GM21515 (cell line): ENCODE results near the gene SCARB2.

Experiments used
- ATAC-seq: cut with Tn5 transposase; IDR thresholded peaks from one replicate; pipeline ENCODE4 v1.9.1; 2021; ENCODE audit not compliant: unreplicated experiment

The SCARB2 gene

DNA sequence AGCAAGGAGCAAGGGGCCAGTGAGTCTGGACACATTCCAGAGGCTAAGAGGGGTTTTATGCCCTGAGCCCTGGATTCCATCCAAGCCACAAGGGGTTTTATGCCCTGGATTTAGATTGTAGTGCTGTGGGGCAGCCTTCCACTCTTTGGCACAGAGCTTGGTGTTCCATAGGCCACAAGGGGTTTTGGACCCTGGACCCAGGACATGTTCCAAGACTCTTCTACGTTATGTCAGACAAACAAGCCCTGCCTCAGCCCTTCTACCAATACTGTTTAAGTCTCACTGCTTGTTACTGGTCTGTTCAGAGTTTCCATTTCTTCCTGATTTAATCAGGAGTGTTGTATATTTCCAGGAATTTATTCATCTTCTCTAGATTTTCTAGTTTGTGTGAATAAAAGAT is 12.8 kb upstream of the SCARB2 start:
- ATAC-seq, result no peak

DNA sequence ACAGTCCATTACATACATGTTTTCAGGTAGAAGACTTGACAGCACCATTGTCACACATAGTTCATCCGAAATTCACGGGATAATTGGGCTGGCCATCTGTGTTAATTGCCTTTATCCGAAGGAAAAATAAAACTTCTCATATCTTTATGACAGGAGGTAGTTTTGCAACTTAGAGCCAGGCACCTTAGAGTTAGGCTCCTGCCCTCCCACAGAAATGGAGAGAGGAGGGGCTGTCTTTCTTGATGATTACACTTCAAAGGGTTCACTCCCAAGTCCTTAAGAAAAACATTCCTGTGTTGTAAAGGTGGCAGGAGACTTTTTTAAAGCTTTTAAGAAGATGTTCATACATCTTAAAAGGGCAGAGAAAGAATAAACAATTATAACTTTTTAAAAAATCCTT is 10.5 kb upstream of the SCARB2 start:
- ATAC-seq, result no peak

DNA sequence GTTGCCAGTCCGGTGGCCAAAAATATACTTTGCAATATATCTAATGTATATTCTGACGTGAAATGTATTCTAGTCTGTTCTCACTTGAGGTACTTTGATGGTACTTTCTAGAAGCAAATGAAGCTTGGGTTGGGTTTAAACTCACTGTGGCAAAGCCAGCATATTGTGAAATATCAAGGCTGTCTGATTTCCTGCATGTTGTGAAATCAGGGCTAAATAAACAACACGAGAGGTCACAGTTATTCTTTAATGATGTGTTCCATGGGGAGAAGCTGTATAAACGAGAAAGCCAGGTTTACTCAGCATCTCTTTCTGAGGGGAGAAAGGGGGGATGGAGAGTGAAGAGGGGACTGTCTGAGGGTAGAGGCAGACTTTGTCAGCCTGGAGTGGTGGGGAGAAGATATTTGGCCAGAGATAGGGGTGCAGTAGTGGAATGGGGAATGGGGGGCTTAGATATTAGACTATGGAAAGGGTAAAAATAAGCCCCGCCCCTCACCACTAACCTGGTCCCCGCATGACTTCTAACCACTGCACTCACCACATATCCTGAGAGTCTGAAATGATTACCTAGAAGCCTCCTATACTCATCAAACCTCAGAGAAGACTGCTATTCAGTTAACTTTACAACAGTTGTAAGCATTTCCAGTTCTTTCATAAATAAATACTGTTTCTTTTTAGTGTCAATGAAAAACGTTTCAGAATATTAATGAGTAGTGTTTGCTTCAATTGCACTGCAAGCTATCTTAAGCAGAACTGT is 5.9 kb upstream of the SCARB2 start:
- ATAC-seq, result no peak

DNA sequence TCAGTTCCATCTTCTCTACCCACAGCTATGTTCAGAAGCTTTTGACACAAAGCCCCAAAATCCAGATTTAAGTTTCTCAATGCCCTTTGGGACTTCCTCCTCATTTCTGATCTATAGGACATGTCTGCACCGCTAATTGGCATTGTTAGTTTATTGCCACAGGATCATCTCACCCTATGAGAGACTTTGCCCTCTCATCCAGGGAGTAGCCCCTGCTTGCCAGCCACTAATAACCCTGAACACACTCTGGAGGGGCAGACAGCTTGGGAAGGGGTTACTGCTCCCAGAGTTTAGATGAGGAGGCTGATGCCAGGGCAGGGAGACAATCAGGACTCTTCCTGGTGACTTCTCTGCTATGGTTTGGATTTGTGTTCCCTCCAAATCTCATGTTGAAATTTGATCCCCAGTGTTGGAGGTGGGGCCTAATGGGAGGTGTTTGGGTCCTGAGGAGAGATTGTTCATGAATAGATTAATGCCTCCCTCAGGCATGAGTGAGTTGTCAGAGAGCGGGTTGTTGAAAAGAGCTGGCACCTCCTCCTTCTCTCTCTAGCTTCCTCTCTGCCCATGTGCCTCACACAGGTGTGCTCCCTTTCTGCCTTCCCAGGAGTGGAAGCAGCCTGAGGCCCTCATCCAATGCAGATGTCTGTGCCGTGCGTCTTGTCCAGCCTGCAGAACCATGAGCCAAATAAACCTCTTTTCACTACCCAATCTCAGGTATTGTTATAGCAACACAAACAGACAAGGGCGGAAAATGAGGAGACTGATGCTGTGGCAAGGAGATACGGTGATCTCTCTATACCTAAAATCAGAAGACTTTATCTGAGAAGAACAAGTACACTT is 3.6 kb upstream of the SCARB2 start:
- ATAC-seq, result no peak

DNA sequence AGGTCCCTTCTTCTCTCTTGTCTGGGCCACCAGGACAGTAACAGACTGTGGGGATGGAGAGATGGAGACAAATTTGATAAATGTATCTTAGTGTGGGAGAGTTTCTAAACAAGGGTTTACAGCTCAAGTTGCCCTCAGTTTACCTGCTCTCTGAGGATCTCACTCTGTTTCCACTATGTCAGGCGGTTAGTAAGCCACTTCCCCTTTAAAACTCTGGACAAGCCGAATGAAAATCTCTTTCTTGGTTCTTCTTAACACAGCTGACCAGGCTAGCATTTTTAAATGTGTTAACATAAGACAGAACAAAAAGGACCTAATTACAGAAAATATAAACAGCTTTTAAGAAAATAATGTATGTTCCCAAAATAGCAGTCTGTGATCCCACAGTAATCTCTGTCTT is 2.9 kb upstream of the SCARB2 start:
- ATAC-seq, result no peak

DNA sequence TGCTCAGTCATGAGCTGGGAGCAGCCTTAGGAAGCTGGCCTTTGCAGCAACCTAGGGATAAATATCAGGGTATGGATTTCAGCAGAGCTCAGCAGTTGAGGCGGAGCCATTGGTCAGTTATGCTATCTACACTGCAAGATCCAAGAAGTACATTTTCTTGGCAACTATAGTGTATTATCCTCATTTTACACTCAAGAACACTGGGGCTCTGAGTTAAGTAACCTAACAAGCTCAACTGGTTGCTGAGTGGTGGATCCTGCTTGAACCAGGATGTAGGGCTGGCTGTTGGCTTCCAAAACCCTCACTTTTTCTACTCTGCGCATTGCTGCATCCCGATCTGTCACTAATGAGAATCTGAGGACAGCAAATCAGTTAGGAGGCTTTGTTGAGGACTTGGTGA is 1.5 kb upstream of the SCARB2 start:
- ATAC-seq, result no peak

DNA sequence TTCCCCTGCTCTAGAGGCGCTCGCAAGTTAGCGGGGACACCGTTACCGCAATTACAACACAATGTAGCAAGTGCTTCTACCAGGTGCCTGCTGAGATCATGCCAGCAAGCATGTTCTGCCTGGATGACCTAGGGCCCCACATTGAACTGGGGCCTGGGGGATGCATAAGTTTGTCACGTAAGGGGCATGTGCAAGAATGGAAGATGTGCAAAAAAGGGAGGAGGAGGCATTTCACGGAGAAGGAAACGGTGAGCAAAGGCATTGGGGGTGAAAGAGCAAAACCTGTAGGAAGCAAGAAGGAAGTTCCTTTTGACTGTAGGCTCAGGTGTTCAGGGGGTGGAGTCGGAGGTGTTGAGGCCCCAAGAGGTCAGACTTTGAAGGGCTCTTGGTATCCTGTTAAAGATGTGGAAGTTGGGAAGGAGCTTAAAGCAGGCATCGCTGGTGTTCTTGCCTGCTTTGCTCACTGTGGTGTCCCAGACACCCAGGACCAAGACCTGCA is 602 bp upstream of the SCARB2 start:
- ATAC-seq, result peak; percentile 2

DNA sequence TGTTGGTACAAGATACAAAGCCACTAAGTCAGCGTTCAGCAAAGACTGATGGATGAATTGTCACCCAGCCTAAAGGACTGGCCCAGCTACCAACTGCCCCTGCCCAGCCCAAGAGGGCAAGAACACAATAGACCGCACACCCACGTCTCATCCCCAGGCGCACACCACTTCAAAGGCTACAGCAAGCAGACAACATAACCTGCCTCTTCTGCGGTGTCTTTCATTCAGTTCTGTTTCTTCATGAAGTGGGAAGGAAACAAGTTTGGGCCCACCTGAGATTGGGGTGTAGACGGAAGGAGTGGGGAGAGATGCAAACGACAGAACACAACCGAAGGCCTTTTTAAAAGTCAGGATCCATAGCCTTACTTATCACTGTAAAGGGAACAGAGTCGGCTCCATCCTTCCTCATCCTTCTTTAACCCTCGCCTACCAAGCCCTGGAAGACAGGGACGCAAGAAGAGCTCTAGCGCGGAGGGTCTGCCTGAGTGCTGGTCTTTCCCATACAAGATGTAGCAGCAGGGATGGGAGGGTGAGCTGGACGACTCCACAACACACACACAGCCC is 691 bp downstream of the SCARB2 start:
- ATAC-seq, result no peak

DNA sequence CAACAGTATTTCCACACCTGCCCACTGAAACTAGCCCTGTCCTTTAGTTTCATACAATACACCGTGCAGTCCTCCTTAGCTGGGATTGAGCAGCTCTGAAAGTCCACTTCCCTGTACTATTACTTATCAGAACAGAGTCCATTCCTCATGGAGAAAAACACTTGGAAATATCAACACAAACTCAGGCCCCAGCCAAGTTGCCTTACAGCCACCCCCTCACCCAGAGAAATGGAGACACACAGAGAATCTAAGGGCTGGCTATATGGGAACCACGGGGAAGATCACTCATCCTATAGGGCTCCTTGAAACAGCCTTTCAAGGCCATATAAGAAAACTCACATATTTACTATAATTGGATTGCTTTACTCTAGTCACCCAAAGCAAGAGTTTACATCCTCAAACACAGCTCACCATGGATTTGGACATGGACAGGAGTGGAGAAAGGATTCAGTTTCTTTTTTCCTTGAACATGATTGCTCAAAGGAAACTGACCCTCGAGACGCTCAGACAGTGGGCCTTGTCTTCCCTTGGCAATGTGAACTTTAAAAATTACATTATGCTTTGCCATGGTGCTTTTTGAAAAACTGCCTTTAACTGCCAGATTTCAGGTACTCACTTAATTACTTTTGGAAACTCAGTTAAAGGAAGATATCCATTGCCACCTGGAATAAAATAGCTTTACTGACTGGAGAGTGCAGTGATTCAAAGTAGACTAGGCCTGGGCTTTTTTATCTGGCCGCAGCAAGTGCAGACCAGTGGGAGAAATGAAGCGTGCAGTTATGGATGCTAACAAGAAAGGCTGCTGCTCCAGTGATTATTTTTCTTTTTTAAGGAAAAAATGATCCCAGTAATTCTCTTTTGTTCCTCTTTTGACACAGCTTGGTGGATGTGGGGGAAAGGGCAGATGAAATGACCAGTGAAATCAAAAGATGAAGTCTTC is 1.6 kb downstream of the SCARB2 start:
- ATAC-seq, result no peak

DNA sequence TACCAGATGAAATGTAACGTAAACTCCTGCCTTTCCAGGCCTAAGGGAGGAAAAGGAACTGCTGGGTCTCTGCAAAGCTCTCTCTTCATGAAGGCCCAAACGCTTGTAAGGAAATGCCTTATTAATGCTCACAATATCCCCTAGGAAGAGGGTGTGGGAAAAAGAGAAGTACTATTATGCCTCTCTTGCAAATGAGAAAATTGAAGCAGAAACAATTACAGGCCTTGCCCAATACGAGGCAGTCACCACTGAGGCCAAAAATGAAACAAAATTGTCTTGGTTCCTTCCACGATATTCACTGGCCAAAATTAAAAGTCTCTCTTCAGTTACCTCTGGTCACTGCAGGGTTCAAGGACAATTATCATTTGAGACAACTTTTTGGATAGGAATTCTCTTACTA is 3.2 kb downstream of the SCARB2 start:
- ATAC-seq, result no peak

DNA sequence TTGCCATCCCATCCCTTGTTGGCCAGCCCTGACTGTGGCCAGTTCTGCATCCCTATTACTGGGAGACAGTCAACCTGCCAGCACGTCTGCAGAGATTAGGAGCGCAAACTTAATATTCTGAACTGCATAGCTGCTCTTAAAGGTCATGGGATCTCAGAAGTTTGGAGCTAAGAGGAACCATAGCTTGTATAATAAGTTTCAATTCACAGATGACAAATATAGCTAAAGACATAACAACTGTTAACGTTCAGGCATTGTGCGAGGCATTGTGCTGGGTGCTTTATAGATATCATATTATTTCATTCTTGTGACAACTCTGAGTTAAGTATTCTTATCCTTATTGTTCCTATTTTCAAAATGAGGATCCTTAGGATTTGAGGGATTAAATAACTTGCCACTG is 3.7 kb downstream of the SCARB2 start:
- no peak for ATAC-seq

DNA sequence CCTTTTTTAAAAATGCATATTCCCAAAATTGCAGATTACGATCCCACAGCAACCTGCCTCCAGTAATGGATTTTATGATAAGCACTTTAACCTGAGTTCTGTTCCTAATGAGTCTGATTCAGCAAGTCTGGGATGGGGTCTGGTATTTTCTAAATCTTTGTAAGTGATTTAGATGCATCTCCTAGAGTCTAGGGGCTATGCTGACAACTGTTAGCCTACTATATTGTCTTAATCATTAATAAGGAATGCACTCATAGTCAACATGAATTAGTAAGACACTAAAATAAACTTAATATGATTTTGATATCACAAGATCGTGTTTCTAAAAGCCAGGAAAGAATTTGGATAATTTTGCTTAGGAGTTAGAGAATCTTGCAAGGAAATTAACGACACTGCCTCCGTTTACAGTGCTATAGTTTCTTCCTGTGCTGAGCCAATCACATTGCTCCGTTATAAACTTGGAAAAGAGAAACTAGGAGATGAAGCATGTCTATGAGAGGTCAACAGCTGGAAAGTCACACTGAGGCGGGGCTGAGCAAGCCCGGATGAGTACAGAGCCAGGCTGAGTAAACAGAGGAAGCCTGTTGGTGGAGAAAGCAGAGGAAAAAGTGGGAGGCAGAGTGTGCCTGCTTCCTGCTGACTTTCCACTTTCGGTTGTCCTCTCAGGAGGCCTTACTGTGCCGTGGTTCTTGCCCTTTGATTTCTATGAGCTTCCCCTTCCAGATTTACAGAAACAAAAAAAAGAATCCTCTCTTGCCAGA is 5.4 kb downstream of the SCARB2 start:
- ATAC-seq, result no peak

DNA sequence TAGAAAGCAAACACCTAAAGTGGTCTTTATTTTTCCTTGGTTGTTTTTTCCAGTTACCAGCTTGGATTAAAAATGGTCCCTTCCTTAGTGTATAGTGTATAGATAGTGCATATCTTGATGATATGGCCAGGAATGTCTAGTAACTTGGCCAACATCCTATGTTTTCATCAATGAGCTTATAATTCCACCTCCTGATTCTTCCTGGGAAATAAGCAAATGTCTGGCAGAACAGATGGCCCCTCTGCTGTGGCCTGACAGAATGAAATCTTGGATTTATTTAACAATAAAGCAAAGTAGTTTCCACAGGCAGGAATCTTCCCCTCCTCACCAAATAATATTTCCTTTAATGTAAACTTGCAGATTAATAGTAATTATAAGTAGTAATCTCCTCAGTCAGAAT is 6.1 kb downstream of the SCARB2 start:
- ATAC-seq, result no peak

DNA sequence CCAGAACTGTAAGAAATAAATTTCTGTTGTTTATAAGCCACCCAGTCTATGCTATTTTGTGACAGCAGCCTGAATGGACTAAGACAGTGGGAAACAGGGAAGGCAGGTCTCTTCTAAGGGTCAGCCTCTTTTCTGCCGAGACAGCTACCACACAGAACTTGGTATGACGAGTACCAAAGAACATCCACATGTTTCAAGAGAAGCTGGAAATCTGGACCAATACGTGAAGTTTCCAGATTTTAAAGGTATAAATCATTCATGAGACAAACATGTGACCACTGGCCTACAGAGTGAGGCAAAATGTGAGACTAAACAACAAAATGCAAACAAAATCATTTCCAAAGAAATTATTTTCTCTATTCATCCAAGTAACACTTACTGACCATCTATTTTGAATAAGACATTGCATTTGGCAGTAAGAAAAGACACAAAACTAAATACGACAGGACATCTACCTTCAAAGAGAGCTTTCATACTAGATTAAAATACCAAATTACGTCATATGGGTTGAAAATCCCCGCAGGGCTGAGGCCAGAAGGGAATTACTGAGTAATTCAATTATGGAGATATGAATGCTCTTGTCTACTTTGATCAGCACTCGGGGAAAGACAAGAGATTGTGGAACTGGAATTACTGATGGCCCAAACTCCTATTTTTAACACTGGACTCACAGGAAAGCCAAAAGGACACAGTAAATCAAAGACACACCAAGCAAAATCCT is 7.2 kb downstream of the SCARB2 start:
- ATAC-seq, result no peak

DNA sequence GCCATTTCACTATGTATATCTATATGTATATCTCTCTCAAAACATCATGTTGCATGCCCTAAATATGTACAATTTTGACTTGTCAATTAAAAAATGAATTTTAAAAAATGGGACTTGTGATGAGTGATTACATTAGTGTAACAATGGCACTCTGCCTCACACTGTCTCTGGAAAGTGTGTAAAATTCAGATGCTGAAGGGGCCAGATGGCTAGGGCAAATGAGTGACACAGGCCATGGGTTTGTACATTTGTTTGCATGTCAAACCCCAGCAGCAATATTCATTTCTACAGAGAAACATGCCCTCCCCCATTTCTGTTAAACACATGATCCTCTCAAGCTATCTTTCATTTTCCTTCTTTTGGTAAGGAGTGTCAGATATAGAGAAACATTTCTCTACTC is 8.1 kb downstream of the SCARB2 start:
- ATAC-seq, result no peak

DNA sequence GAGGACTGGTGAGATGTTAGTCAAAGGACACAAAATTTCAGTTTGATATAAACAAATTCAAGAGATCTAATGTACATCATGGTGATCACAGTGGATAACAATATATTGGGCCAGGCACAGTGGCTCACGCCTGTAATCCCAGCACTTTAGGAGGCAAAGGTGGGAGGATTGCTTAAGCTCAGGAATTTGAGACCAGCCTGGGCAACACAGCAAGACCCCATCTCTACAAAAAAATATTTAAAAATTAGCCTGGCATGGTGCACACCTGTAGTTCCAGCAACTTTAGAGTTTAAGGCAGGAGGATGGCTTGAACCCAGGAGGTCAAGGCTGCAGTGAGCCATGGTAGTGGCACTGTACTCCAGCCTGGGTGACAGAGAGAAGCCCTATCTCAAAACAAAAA is 8.7 kb downstream of the SCARB2 start:
- no peak for ATAC-seq

DNA sequence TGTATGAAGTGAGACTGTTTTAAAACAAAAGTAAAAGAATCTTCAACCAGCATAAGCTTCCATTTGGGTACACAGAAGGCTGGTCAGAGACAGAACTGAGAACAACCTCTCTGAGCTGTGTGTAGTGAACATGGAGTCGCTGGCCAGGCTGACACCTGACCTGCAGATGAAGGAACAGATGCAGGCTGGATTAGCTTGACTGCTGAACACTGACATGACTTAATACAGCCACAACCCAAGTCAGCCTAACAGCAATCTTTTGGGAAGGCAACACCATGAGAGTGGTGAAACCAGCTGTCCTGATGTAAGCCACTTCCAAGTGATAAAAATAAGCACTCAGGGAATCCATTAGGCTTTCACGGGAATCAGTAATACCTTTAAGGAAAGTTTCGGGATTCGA is 10.1 kb downstream of the SCARB2 start:
- no peak for ATAC-seq

DNA sequence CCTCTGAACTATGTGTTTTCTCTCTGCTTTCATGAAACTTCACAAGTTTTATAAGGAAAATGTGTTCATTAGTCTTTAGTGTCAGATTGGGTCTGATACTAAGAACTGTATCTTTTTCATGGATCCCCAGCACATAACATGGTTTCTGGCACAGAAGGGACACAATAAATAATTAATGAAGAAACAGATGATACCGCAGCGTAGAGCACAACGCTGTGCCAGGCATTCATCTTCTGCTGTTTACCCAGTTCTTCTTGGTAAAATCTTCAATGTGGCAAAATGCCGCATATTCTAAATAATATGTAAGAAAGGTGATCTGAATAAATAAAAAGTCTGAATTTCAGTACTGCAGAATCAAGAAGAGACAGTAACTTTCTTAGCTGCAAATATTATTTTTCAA is 12.3 kb downstream of the SCARB2 start:
- ATAC-seq, result no peak

DNA sequence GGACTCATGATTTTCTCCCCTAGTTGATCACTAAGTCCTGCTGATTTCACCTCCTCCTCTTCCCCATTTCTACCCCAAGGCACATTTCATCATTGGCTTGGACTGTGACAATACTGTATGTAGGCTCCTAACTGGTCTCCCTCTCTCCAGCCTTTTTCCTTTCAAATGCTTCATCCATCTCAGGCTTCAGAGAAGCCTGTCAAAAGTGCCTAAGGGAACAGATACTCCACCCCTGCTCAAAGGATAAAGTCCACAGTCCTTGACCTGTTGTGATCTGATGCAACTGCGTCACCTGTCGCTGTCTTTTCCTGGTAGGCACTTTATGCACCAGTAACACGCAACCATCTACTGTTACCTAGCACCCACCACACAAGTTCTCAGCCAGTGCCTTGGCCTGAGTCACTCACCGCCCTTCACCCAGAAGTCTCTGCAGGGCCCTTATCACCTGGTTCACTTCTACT is 12.8 kb downstream of the SCARB2 start:
- no peak for ATAC-seq
